Activated T-cell treated with anti-CD3 and anti-CD28 coated beads for 1 hour (primary cell): ENCODE results near the gene LMAN2L.

Experiments used
- DNase-seq: peaks from one replicate; pipeline ENCODE4 v3.0.0-alpha.2; 2020; ENCODE audit warnings: low read depth

The LMAN2L gene

GRCh38 chr2:96703021-96703751 lies 36.7 kb downstream of the LMAN2L start:
- no peak for DNase-seq

GRCh38 chr2:96702098-96702785 lies 37.6 kb downstream of the LMAN2L start:
- no peak for DNase-seq

GRCh38 chr2:96701636-96702035 lies 38.2 kb downstream of the LMAN2L start:
- DNase-seq = no peak

GRCh38 chr2:96700086-96700485 lies 39.8 kb downstream of the LMAN2L start:
- DNase-seq = no peak

GRCh38 chr2:96699621-96700020 lies 40.2 kb downstream of the LMAN2L start:
- no peak for DNase-seq

- no peak for DNase-seq
Observed at GRCh38 chr2:96699021-96699420, 40.8 kb downstream of the LMAN2L start.

- DNase-seq = no peak
Observed at GRCh38 chr2:96698221-96698861, 41.5 kb downstream of the LMAN2L start.

- no peak for DNase-seq
Observed at GRCh38 chr2:96697476-96697875, 42.4 kb downstream of the LMAN2L start.

- DNase-seq = no peak
Observed at GRCh38 chr2:96695602-96696001, 44.3 kb downstream of the LMAN2L start.

GRCh38 chr2:96694816-96695455 lies 44.9 kb downstream of the LMAN2L start:
- DNase-seq = no peak

GRCh38 chr2:96694279-96694678 lies 45.6 kb downstream of the LMAN2L start:
- no peak for DNase-seq

- no peak for DNase-seq
Observed at GRCh38 chr2:96693286-96694200, 46.3 kb downstream of the LMAN2L start.

- no peak for DNase-seq
Observed at GRCh38 chr2:96692094-96692971, 47.5 kb downstream of the LMAN2L start.

GRCh38 chr2:96691022-96691612 lies 48.7 kb downstream of the LMAN2L start:
- no peak for DNase-seq

GRCh38 chr2:96690306-96691021 lies 49.4 kb downstream of the LMAN2L start:
- no peak for DNase-seq

GRCh38 chr2:96689431-96689991 lies 50.4 kb downstream of the LMAN2L start:
- no peak for DNase-seq

GRCh38 chr2:96688649-96689430 lies 51.0 kb downstream of the LMAN2L start:
- no peak for DNase-seq
